ENCODE data around the gene DHRS3. TPM values are rescaled to one million over a fixed set of nuclear protein-coding genes. Genes with fewer than 3 reads are reported as not detected.
A peak's percentile ranks its signal among the peaks of the same experiment; 100 is the strongest.
"Not testable (repeated sequence)": the region's sequence is repeated elsewhere in the genome, so short reads cannot be mapped to it uniquely, and the experiment has no call there.

Gene DHRS3
- total RNA-seq, 2 donors from 2014 or later = 9.2 to 9.8 TPM

DNA sequence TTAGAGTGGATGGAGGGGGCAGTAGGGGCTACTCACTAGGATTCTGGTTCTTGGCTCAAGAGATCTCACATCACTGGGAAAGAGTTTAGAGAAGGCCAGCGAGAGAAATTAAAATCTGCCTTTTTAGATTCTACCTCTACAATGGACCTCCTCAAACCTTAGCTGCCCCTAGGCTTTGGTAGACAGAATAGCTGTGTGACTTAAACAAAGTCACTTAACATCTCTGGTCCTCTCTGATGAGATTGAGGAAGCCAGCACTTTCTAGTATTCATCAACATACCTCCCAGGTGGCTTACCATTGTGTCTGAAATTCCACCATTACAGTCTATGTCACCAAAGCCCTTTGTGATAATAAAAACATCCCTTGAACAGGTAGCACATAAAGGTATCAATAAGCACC lies 44.5 kb upstream of the DHRS3 start:
- Histone ChIP-seq H3K9ac (ENCODE audit: extremely low read depth, low read length, poor library complexity, severe bottlenecking) (no peak overlapping the region), H3K27ac (ENCODE audit: low read depth, low read length) (no peak overlapping the region), H3K36me3 (ENCODE audit: control insufficient read depth, insufficient read depth, low read length) (no peaks in the 10 kb centered on the region), H3K27me3 (ENCODE audit: control insufficient read depth, insufficient read depth, low read length, poor library complexity, severe bottlenecking) (no peaks in the 10 kb centered on the region), H3K4me3 (ENCODE audit: low read length) (no peak overlapping the region), H3K4me1 (ENCODE audit: control insufficient read depth, insufficient read depth, low read length) (no peaks in the 10 kb centered on the region), H3K9me3 (ENCODE audit: control insufficient read depth, low read length) (peaks cover 9% of the 10 kb centered on the region)
- Mint-ChIP-seq H3K27ac (no peak overlapping the region), H3K36me3 (ENCODE audit: low read depth) (no peaks in the 10 kb centered on the region), H3K4me1 (no peaks in the 10 kb centered on the region), H3K4me3 (no peak overlapping the region), H3K9me3 (peaks cover 2% of the 10 kb centered on the region), H3K27me3 (ENCODE audit: insufficient read depth) (peaks cover 13% of the 10 kb centered on the region)
- 80 to 87% methylated on average over 1 of the region's 1 CpG for WGBS, 2 experiments (ENCODE audit: insufficient coverage in 1 of 2, insufficient read length in 1 of 2)
- no peak for DNase-seq
- TF ChIP-seq, protein P1, sequence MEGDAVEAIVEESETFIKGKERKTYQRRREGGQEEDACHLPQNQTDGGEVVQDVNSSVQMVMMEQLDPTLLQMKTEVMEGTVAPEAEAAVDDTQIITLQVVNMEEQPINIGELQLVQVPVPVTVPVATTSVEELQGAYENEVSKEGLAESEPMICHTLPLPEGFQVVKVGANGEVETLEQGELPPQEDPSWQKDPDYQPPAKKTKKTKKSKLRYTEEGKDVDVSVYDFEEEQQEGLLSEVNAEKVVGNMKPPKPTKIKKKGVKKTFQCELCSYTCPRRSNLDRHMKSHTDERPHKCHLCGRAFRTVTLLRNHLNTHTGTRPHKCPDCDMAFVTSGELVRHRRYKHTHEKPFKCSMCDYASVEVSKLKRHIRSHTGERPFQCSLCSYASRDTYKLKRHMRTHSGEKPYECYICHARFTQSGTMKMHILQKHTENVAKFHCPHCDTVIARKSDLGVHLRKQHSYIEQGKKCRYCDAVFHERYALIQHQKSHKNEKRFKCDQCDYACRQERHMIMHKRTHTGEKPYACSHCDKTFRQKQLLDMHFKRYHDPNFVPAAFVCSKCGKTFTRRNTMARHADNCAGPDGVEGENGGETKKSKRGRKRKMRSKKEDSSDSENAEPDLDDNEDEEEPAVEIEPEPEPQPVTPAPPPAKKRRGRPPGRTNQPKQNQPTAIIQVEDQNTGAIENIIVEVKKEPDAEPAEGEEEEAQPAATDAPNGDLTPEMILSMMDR (conservative IDR thresholded peaks at IDR 0.05) = no peak

DNA sequence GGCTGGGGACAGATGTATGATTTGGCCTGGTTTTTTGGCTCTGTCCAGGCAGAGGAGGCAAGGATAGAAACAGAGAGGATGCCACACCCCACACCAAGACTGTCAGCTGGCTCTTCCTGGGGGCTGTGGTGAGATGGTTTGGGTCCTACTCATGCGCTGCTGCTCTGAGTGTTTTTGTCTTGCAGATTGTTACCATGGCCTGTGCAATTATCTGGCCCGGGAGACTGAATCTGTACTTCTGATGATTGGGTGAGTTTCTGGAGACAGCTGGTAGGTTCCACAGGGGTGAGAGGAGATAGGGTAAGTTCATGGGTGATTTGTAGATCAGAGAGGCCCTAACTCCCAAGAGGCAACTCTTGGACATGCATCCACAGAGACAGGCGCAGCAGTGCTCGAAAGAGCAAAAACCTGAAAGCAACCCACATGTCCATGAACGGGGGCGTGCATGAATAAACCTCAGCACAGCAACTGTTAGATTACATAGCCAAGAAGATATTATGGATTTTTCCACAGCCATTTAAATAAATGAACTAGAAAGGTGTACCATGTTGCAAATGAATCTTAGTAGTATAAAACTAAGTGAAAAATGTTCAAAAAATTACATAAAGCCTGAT lies 43.7 kb upstream of the DHRS3 start:
- Mint-ChIP-seq H3K4me3 (no peak overlapping the region), H3K27me3 (ENCODE audit: insufficient read depth) (peaks cover 19% of the 10 kb centered on the region), H3K4me1 (no peaks in the 10 kb centered on the region), H3K9me3 (peaks cover 2% of the 10 kb centered on the region), H3K27ac (no peak overlapping the region), H3K36me3 (ENCODE audit: low read depth) (no peaks in the 10 kb centered on the region)
- no peak overlapping the region for H3K27ac ChIP-seq (ENCODE audit: low read depth, low read length)
- no peak overlapping the region for H3K9ac ChIP-seq (ENCODE audit: extremely low read depth, low read length, poor library complexity, severe bottlenecking)
- no peak overlapping the region for H3K4me3 ChIP-seq (ENCODE audit: low read length)
- H3K9me3 ChIP-seq (ENCODE audit: control insufficient read depth, low read length) = peaks cover 17% of the 10 kb centered on the region
- DNase-seq = no peak
- no peaks in the 10 kb centered on the region for H3K27me3 ChIP-seq (ENCODE audit: control insufficient read depth, insufficient read depth, low read length, poor library complexity, severe bottlenecking)
- H3K36me3 ChIP-seq (ENCODE audit: control insufficient read depth, insufficient read depth, low read length) = no peaks in the 10 kb centered on the region
- no peaks in the 10 kb centered on the region for H3K4me1 ChIP-seq (ENCODE audit: control insufficient read depth, insufficient read depth, low read length)
- TF ChIP-seq, protein P1 (conservative IDR thresholded peaks at IDR 0.05) = no peak
- WGBS, 2 experiments (ENCODE audit: insufficient coverage in 1 of 2, insufficient read length in 1 of 2) = 75 to 92% methylated on average over 2 to 6 of the region's 6 CpGs

DNA sequence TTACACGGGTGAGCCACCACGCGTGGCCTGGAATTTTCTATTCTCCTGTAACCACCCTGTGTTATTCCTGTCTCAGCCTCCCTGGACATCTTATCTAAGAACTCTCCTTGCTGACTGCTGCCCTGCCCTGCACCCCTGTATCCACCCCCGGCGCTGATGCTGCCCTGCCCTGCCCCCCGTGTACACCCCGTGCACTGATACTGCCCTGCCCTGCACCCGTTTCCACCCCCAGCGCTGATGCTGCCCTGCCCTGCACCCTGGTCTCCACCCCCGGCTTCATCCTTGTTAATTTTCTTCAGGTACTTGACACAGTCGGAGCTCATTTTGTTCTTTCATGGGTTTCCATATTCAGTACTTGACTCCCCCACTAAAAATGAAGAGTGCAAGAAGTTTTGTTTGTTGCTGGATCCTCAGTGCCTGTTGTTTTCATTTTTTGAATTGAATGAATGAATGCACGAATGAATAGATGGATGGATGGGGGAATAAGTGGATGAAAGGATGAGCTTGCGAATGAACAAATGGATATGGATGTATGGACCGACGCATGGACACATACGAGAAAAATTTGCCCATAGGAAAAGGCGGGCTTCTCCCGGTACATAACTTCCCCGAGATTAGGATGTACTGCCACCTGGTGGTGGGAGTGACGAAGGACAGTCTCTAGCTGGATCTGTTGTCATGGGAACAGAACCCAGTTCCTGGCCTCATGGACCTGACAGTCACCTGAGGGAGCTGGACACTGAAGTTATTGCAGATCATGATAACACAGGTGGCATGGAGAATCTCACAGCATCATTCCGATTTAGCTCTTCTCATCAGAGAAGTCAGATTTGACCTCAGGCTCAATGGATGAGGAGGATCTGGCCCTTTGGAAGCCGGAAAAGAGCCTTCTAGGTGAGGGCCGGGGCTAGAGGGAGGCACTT lies 40.8 kb upstream of the DHRS3 start:
- Histone ChIP-seq H3K4me3 (ENCODE audit: low read length) (no peak overlapping the region), H3K9ac (ENCODE audit: extremely low read depth, low read length, poor library complexity, severe bottlenecking) (no peak overlapping the region), H3K9me3 (ENCODE audit: control insufficient read depth, low read length) (peaks cover 35% of the 10 kb centered on the region), H3K27ac (ENCODE audit: low read depth, low read length) (no peak overlapping the region), H3K36me3 (ENCODE audit: control insufficient read depth, insufficient read depth, low read length) (no peaks in the 10 kb centered on the region), H3K27me3 (ENCODE audit: control insufficient read depth, insufficient read depth, low read length, poor library complexity, severe bottlenecking) (no peaks in the 10 kb centered on the region), H3K4me1 (ENCODE audit: control insufficient read depth, insufficient read depth, low read length) (no peaks in the 10 kb centered on the region)
- TF ChIP-seq, protein P1 (conservative IDR thresholded peaks at IDR 0.05) = peak; percentile 94
- Mint-ChIP-seq H3K27ac (no peak overlapping the region), H3K4me3 (no peak overlapping the region), H3K36me3 (ENCODE audit: low read depth) (no peaks in the 10 kb centered on the region), H3K27me3 (ENCODE audit: insufficient read depth) (peaks cover 31% of the 10 kb centered on the region), H3K4me1 (peaks cover 4% of the 10 kb centered on the region), H3K9me3 (peaks cover 28% of the 10 kb centered on the region)
- 43 to 54% methylated on average over 12 to 23 of the region's 23 CpGs for WGBS, 2 experiments (ENCODE audit: insufficient coverage in 1 of 2, insufficient read length in 1 of 2)
- peak; percentile 93 for DNase-seq

DNA sequence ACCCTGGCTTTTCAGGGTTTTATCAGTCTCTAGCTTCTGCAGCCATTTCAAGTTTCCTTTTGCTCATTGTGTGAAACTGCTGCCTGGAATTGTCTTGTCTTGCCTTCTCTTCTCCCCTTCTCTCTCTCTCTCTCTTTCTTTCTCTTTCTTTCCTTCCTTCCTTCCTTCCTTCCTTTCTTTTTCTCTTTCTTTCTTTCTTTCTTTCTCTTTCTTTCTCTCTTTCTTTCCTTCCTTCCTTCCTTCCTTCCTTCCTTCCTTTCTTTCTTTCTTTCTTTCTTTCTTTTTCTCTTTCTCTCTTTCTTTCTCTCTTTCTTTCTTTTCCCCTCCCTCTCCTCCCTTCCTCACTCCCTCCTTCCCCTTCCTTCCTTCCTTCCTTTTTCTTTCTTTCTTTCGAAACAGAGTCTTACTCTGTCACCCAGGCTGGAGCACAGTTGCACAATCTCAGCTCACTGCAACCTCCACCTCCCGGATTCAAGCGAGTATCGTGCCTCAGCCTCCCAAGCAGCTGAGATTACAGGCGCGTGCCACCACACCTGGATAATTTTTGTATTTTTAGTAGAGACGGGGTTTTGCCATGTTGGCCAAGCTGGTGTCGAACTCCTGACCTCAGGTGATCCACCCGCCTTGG lies 40.0 kb upstream of the DHRS3 start:
- not testable (repeated sequence) for H3K36me3 ChIP-seq (ENCODE audit: control insufficient read depth, insufficient read depth, low read length); H3K4me1 ChIP-seq (ENCODE audit: control insufficient read depth, insufficient read depth, low read length); H3K27ac ChIP-seq (ENCODE audit: low read depth, low read length); H3K4me1 Mint-ChIP-seq; H3K9ac ChIP-seq (ENCODE audit: extremely low read depth, low read length, poor library complexity, severe bottlenecking); H3K27ac Mint-ChIP-seq; H3K4me3 ChIP-seq (ENCODE audit: low read length); H3K27me3 ChIP-seq (ENCODE audit: control insufficient read depth, insufficient read depth, low read length, poor library complexity, severe bottlenecking); H3K4me3 Mint-ChIP-seq; H3K36me3 Mint-ChIP-seq (ENCODE audit: low read depth); DNase-seq
- Mint-ChIP-seq H3K27me3 (ENCODE audit: insufficient read depth) (peaks cover 33% of the 10 kb centered on the region), H3K9me3 (peaks cover 29% of the 10 kb centered on the region)
- WGBS, 2 experiments (ENCODE audit: insufficient coverage in 1 of 2, insufficient read length in 1 of 2) = 90 to 94% methylated on average over 8 to 9 of the region's 9 CpGs
- H3K9me3 ChIP-seq (ENCODE audit: control insufficient read depth, low read length) = peaks cover 37% of the 10 kb centered on the region

Data from endodermal cell (in vitro differentiated cells).